Neuronal stem cell (in vitro differentiated cells): Measurements from ENCODE around the gene TOGARAM2.

ENCODE experiments used
- DNase-seq: peaks from one replicate; pipeline ENCODE4 v3.0.0-alpha.2; 2013; ENCODE audit warnings: low spot score
- H2AFZ ChIP-seq: one replicate; pipeline ENCODE4 v1.6.1; 2013; ENCODE audit warnings: mild to moderate bottlenecking, low read length, inconsistent platforms
- H2AK5ac ChIP-seq: 2 replicates; pipeline ENCODE4 v1.6.1; 2013; ENCODE audit warnings: low read depth, mild to moderate bottlenecking, inconsistent platforms, low read length, moderate library complexity, mixed read lengths
- H2BK120ac ChIP-seq: 2 replicates; pipeline ENCODE4 v1.6.1; 2013; ENCODE audit warnings: low read depth, mild to moderate bottlenecking, inconsistent platforms, low read length, moderate library complexity, mixed read lengths
- H2BK12ac ChIP-seq: one replicate; pipeline ENCODE4 v1.6.1; 2013; ENCODE audit warnings: low read length, inconsistent platforms
- H2BK15ac ChIP-seq: 2 replicates; pipeline ENCODE4 v1.6.1; 2013; ENCODE audit warnings: mild to moderate bottlenecking, low read length, inconsistent platforms, mixed read lengths
- H2BK5ac ChIP-seq: one replicate; pipeline ENCODE4 v1.6.1; 2013; ENCODE audit warnings: inconsistent platforms, mild to moderate bottlenecking, low read length, moderate library complexity
- H3K14ac ChIP-seq: one replicate; pipeline ENCODE4 v1.6.1; 2013; ENCODE audit warnings: low read length, inconsistent platforms
- H3K18ac ChIP-seq: 2 replicates; pipeline ENCODE4 v1.6.1; 2013; ENCODE audit warnings: low read length, inconsistent platforms
- H3K23ac ChIP-seq: 2 replicates; pipeline ENCODE4 v1.6.1; 2013; ENCODE audit warnings: low read depth, mild to moderate bottlenecking, mixed read lengths, low read length, inconsistent platforms; ENCODE audit not compliant: poor library complexity
- H3K27ac ChIP-seq: replicated peaks from 3 replicates; pipeline ENCODE4 v1.5.1; 2013; ENCODE audit warnings: low read length, inconsistent platforms
- H3K27me3 ChIP-seq, 3 experiments: 2 replicates each; pipeline ENCODE4 v1.6.1; 2013; ENCODE audit warnings: low read length in 3 of 3, mild to moderate bottlenecking in 2 of 3, inconsistent platforms in 1 of 3, low read depth in 1 of 3, mixed read lengths in 1 of 3, moderate library complexity in 1 of 3; ENCODE audit not compliant: control insufficient read depth in 3 of 3, insufficient read depth in 3 of 3
- H3K36me3 ChIP-seq, 2 donors: replicated peaks in 1 of 2; 2 replicates each; pipeline ENCODE4 v1.6.1; 2013; ENCODE audit warnings: low read length in 2 of 2; ENCODE audit not compliant: control insufficient read depth in 2 of 2, insufficient read depth in 2 of 2
- H3K4ac ChIP-seq: 2 replicates; pipeline ENCODE4 v1.6.1; 2013; ENCODE audit warnings: inconsistent platforms, mild to moderate bottlenecking, low read length, moderate library complexity
- H3K4me1 ChIP-seq, 2 donors: 1 replicate in 1 of 2; 2 replicates in 1 of 2; pipeline ENCODE4 v1.6.1; 2013; ENCODE audit warnings: low read length in 2 of 2, low read depth in 1 of 2; ENCODE audit not compliant: control insufficient read depth in 2 of 2, insufficient read depth in 1 of 2
- H3K4me2 ChIP-seq: one replicate; pipeline ENCODE4 v1.6.1; 2013; ENCODE audit warnings: mild to moderate bottlenecking, low read length, inconsistent platforms; ENCODE audit not compliant: insufficient read depth, poor library complexity, severe bottlenecking
- H3K4me3 ChIP-seq, 2 donors: 2 replicates each; pipeline ENCODE4 v1.5.1; 2013; ENCODE audit warnings: low read length in 2 of 2, mild to moderate bottlenecking in 2 of 2, inconsistent platforms in 1 of 2, moderate library complexity in 1 of 2
- H3K79me1 ChIP-seq: one replicate; pipeline ENCODE4 v1.6.1; 2013; ENCODE audit warnings: low read depth, mild to moderate bottlenecking, inconsistent platforms, low read length, moderate library complexity
- H3K9ac ChIP-seq: one replicate; pipeline ENCODE4 v1.6.1; 2013; ENCODE audit warnings: mild to moderate bottlenecking, low read depth, low read length, inconsistent platforms; ENCODE audit not compliant: poor library complexity
- H3K9me3 ChIP-seq, 2 donors: replicated peaks in 1 of 2; 2 replicates each; pipeline versions ENCODE3 to v1.6.1; 2013; ENCODE audit warnings: low read length in 2 of 2, mild to moderate bottlenecking in 2 of 2, inconsistent platforms in 1 of 2, low read depth in 1 of 2, mixed read lengths in 1 of 2, moderate library complexity in 1 of 2; ENCODE audit not compliant: control insufficient read depth in 2 of 2, insufficient read depth in 1 of 2
- H4K8ac ChIP-seq: one replicate; pipeline ENCODE4 v1.6.1; 2013; ENCODE audit warnings: low read depth, mild to moderate bottlenecking, inconsistent platforms, low read length, moderate library complexity
- H4K91ac ChIP-seq: one replicate; pipeline ENCODE4 v1.6.1; 2013; ENCODE audit warnings: low read length, low read depth, mild to moderate bottlenecking, inconsistent platforms; ENCODE audit not compliant: poor library complexity
- WGBS, 2 donors: extraction: QIAGEN DNeasy Blood & Tissue Kit; methylation state at CpG; one replicate each; pipeline ENCODE4 v1.1.7; 2013; ENCODE audit warnings: missing lambda C conversion rate in 2 of 2, mixed read lengths in 1 of 2; ENCODE audit not compliant: insufficient read length in 2 of 2, insufficient replicate concordance in 1 of 2; ENCODE audit errors: extremely low coverage in 2 of 2; 5-methylcytosine and 5-hydroxymethylcytosine counted together

Gene TOGARAM2

GRCh38 chr2:29066997-29067605 lies 86.0 kb downstream of the TOGARAM2 start:
- no CpG with 5 or more reads among the region's 7 CpGs for WGBS, 2 donors
- Histone ChIP-seq H3K23ac (no peak overlapping the region), H3K36me3 (no peaks in the 10 kb centered on the region), H2BK12ac (no peak overlapping the region), H3K27me3 (peaks cover 0 to 7% (median 2%) of the 10 kb centered on the region in 3 experiments), H2BK15ac (no peak overlapping the region), H3K14ac (no peak overlapping the region), H3K4ac (no peak overlapping the region), H4K8ac (no peak overlapping the region), H3K9me3 (no peaks in the 10 kb centered on the region), H4K91ac (no peak overlapping the region), H3K9ac (no peak overlapping the region), H2AFZ (no peak overlapping the region), H2BK5ac (no peak overlapping the region), H3K4me1 (peaks cover 21 to 33% of the 10 kb centered on the region in 2 donors), H2AK5ac (no peak overlapping the region), H3K18ac (no peak overlapping the region), H3K27ac (no peak overlapping the region), H3K4me2 (no peak overlapping the region), H3K79me1 (no peaks in the 10 kb centered on the region), H3K4me3 (no peak overlapping the region), H2BK120ac (no peak overlapping the region)
- DNase-seq = no peak

GRCh38 chr2:29068513-29068912 lies 87.4 kb downstream of the TOGARAM2 start:
- peaks cover 18 to 26% of the 10 kb centered on the region in 2 donors for H3K4me1 ChIP-seq
- no peak overlapping the region for H3K4me2 ChIP-seq
- H2AFZ ChIP-seq = peak overlapping the region; percentile 48
- no peaks in the 10 kb centered on the region for H3K36me3 ChIP-seq
- no peak overlapping the region for H2BK15ac ChIP-seq
- no peak overlapping the region for H3K27ac ChIP-seq
- no CpG with 5 or more reads among the region's 7 CpGs for WGBS, 2 donors
- H3K23ac ChIP-seq = no peak overlapping the region
- H2BK120ac ChIP-seq = no peak overlapping the region
- no peak overlapping the region for H3K14ac ChIP-seq
- no peak overlapping the region for H3K4ac ChIP-seq
- H2AK5ac ChIP-seq = no peak overlapping the region
- peaks cover 0 to 7% (median 2%) of the 10 kb centered on the region in 3 experiments for H3K27me3 ChIP-seq
- no peak overlapping the region for H4K91ac ChIP-seq
- H3K79me1 ChIP-seq = no peaks in the 10 kb centered on the region
- no peak overlapping the region for H3K4me3 ChIP-seq
- H2BK5ac ChIP-seq = no peak overlapping the region
- H3K9me3 ChIP-seq = no peaks in the 10 kb centered on the region
- H3K18ac ChIP-seq = no peak overlapping the region
- H4K8ac ChIP-seq = no peak overlapping the region
- no peak for DNase-seq
- H3K9ac ChIP-seq = no peak overlapping the region
- H2BK12ac ChIP-seq = no peak overlapping the region

- H3K4ac ChIP-seq = no peak overlapping the region
These were observed 89.4 kb downstream of the TOGARAM2 start for GRCh38 chr2:29070526-29070925.

GRCh38 chr2:29071032-29071975 lies 90.2 kb downstream of the TOGARAM2 start:
- H2BK12ac ChIP-seq = peak overlapping the region; percentile 12
- H3K14ac ChIP-seq = no peak overlapping the region
- H3K4me3 ChIP-seq = no peak overlapping the region
- H3K27me3 ChIP-seq = peaks cover 0 to 25% (median under 1%) of the 10 kb centered on the region in 3 experiments
- no CpG with 5 or more reads among the region's 19 CpGs for WGBS, 2 donors
- no peak overlapping the region for H3K9ac ChIP-seq
- H3K18ac ChIP-seq = peak overlapping the region; percentile 65
- H3K4me2 ChIP-seq = no peak overlapping the region
- H3K4ac ChIP-seq = no peak overlapping the region
- H4K8ac ChIP-seq = no peak overlapping the region
- H2BK5ac ChIP-seq = peak overlapping the region; percentile 2
- H2AFZ ChIP-seq = no peak overlapping the region
- no peak overlapping the region for H4K91ac ChIP-seq
- no peak for DNase-seq
- no peaks in the 10 kb centered on the region for H3K36me3 ChIP-seq
- H3K23ac ChIP-seq = no peak overlapping the region
- no peaks in the 10 kb centered on the region for H3K9me3 ChIP-seq
- H3K27ac ChIP-seq = no peak overlapping the region
- H2AK5ac ChIP-seq = peak overlapping the region; percentile 82
- peak overlapping the region; percentile 32 for H2BK15ac ChIP-seq
- H2BK120ac ChIP-seq = no peak overlapping the region
- peaks cover 9 to 12% of the 10 kb centered on the region in 2 donors for H3K4me1 ChIP-seq
- no peaks in the 10 kb centered on the region for H3K79me1 ChIP-seq

More at GRCh38 chr2:29070526-29070925, 89.4 kb downstream of the TOGARAM2 start:
- no peak overlapping the region for H3K27ac ChIP-seq
- H3K23ac ChIP-seq = no peak overlapping the region
- no peak overlapping the region for H3K14ac ChIP-seq
- H2AFZ ChIP-seq = no peak overlapping the region
- peaks cover 0 to 23% (median 2%) of the 10 kb centered on the region in 3 experiments for H3K27me3 ChIP-seq
- H3K36me3 ChIP-seq = no peaks in the 10 kb centered on the region
- H3K4me3 ChIP-seq = no peak overlapping the region
- no peak overlapping the region for H3K9ac ChIP-seq
- H2BK12ac ChIP-seq = no peak overlapping the region
- no peak overlapping the region for H4K8ac ChIP-seq
- no peak for DNase-seq
- H3K18ac ChIP-seq = peak overlapping the region; percentile 84
- peaks cover 3 to 9% of the 10 kb centered on the region in 2 donors for H3K4me1 ChIP-seq
- no CpG with 5 or more reads among the region's 12 CpGs for WGBS, 2 donors
- H2BK120ac ChIP-seq = no peak overlapping the region
- H3K4me2 ChIP-seq = no peak overlapping the region
- H3K79me1 ChIP-seq = no peaks in the 10 kb centered on the region
- H4K91ac ChIP-seq = no peak overlapping the region
- no peak overlapping the region for H2BK5ac ChIP-seq
- H2AK5ac ChIP-seq = peak overlapping the region; percentile 13
- H2BK15ac ChIP-seq = peak overlapping the region; percentile 9
- H3K9me3 ChIP-seq = no peaks in the 10 kb centered on the region
